HG02798 (cell line): ENCODE data around the gene DEFB124.
"Not testable (repeated sequence)": the region's sequence is repeated elsewhere in the genome, so short reads cannot be mapped to it uniquely, and the experiment has no call there.

Experiments
- ATAC-seq: cut with Tn5 transposase; IDR thresholded peaks from one replicate; pipeline ENCODE4 v1.9.1; 2021; ENCODE audit warnings: mild to moderate bottlenecking; ENCODE audit not compliant: unreplicated experiment, poor library complexity

DEFB124 gene, protein sequence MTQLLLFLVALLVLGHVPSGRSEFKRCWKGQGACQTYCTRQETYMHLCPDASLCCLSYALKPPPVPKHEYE

DNA sequence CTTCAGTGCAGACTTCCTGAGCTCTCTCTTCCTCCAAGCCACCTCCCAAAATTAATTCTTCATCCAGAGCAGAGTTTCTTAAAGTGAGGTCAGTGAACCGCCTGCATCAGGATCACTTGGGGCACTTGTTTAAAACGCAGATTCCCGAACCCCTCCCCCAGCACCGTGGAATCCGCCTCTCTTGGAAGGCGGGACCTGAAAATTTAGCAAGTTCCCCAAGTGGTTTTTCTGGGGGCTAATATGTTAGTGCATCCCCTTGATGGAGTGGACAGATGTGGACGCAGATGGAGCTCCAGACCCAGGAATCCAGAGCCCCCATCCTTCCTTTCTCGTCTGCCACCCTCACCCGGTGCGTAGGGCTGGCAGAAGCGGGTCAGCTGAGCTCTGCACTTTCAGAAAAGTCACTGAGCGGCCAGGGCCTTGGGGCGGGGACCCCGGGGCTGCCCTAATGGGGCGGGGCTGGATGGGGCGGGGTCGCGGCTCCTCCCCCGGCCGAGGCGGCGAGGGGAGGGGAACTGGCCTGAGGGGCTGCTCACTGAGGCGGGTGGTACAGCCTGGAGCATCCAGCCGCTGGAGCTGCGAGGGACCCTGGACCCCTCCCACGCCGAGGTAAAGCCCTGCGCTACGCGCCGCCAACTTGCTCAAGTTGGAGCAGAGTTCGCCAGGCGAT is at the start of gene DEFB124, which contains the start of gene REM1:
Gene DEFB124 (minus strand): TSS at position 370 of the 670 bp plus-strand sequence. CDS start 2,114 bp downstream, outside the sequence.
Gene REM1 (plus strand): TSS at position 531 of the 670 bp plus-strand sequence. CDS start 1,158 bp downstream, outside the sequence.
- no peak for ATAC-seq

DNA sequence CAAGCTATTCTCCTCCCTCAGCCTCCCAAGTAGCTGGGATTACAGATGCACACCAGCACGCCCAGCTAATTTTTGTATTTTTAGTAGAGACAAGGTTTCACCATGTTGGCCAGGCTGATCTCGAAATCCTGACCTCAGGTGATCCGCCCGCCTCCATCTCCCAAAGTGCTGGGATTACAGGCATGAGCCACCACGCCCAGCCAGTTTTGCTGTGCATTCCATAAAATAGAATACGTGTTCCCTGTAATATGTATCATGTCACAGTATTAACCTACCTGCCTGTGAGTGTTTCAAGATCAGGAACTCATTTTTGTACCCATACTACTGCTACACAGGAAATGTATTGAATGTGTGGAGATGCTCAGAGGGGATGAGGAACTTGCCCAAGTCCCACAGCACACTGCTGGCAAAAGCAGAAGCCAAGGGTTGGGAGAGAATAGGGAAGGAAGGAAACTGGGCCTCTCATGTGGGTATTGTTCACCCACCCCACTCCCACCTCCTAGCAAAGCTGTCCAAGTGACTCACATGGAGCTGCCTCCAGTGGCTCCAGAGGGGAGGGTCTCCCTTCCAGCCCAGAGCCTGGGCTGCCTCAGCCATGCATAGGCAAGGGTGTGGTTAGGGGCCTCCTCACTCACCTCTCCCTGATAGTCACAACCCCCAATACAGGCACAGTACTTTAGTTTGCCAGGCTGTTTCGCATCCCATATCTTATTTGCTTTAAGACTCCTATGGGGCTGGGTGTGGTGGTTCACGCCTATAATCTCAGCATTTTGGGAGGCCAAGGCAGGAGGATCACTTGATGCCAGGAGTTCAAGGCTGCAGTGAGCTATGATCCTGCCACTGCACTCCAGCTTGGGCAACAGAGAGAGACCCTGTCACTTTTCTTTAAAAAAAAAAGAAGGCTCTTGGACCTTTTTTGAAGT is 48.7 kb upstream of the DEFB124 start:
- no peak for ATAC-seq

DNA sequence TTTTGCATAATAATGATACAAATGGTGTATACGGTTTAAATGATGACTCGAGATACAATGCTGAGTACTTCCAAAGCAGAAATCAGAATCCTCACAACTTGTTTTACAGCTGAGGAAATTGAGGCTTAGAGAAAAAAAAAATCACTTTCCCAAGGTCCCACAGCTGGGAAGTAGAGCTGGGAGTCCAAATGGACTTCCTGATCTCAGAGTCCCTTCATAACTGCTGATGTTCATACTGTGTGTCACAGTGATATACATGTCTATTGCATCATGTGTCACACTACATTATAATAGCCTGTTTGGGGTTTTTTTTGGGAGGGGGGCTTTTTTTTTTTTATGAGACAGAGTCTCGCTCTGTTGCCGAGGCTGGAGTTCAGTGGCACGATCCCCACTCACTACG is 47.8 kb upstream of the DEFB124 start:
- no peak for ATAC-seq

DNA sequence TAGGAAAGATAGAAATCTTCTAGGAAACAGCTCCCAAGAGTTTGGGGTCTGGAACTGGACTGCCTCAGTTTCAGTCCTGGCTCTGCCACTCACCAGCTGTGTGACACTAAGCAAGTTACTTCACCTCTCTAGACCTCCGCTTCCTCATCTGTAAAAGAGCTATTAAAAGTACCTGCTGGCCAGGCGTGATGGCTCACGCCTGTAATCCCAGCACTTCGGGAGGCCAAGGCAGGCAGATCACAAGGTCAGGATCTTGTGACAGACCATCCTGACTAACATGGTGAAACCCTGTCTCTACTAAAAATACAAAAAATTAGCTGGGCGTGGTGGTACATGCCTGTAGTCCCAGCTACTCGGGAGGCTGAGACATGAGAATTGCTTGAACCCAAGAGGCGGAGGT is 46.3 kb upstream of the DEFB124 start:
- not testable (repeated sequence) for ATAC-seq

DNA sequence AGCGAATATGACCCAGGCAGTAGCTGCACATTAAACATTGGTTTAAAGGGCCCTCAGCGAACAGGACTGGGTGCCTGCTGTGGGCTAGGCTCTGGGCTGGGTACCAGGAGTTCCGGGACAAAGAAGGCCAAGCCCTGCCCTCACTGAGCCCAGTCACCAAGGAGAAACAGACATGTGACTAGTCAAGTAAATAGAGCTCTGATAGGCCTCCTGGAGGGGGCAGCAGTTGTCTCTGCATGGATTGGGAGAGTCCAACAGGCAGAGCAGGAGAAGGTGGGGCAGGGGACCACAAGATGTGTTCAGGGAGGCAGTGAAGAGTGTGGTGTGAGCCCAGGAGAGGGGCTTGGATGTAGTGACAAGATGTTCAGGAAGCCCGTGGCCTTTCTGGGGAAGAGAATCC is 42.4 kb upstream of the DEFB124 start:
- ATAC-seq: no peak

DNA sequence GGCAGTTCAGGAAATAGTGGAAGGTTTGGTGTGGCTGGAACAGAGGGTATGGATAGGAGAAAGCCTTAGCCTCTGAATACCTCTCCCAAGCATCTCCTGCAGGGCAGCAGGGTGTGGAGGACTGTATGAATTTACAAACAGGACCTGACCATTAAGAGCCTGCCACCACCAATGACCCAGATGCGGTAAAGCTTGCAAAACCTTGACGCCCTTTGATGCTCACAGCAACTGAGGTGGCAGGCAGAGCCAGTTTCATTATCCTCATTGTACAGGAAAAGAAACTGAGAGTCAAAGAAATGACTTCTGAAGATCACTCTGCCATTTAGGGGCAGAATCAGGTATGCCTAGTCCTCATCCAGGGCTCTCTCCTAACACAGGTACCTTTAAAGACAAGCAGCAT is 41.7 kb upstream of the DEFB124 start:
- no peak for ATAC-seq

DNA sequence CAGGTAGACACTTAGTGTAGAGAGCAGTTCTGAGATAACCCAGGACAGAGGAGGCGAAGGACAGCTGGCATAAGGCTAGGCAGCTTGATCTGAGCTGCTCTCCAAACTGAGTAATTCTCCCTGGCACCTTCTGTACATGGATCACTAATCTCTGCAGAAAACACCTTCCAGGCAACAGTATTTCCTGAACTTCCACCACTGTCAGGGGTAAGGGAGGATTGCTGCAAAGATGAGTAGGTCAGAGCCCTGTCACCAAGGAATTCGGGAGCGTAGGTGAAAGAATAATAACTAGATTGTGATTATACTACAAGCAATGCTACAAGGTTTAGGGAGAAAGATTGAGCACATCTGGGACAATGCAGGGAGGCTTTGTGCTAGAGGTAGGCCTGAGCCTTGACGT is 41.2 kb upstream of the DEFB124 start:
- no peak for ATAC-seq

DNA sequence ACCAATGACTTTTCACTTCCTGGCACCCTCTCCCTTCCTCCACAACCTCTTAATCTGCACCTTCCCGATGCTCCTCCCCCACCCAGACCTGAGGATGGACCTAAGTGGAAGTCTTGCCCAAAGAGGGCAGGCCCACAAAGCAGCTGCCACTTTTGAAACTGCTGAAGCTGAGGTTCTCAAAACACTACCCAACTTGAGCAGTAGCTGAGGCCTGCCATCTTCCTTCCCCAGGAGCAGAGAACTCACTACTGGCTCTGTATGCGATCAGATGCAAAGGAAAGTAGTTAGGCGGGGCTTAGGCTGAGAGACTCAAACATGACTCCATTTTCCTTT is 40.8 kb upstream of the DEFB124 start:
- ATAC-seq: no peak

DNA sequence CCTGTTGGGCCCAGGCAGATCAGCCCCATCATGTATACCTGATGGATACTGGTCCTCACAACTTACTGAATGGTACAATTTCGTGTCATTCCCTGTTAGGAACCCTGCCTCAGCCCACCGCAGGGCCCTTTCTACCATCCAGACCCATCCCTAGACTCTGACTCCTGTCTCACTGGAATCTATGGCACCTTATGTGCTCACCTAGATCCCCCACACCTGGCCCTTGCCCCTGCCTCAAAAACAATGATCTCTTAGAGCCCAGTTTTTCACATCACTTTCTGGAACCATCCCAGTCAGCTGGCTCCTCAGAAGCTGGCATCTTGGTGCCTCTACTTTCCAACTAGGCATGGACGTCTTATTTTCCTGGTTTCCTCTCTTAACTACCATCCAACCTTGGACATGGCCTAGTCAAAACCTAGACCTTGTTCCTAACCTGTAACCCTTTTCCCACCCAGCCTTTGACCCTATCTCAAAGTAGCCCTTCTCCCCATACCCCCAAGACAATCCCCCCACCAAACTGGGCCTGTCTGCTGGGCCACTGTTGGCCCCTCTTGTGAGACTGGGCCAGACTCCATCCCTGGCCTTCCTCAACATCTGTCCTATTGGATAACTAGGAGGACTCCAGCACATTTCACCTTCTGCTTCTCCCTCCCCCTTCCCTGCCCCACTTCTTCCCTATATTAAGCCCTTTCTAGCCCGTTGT is 40.3 kb upstream of the DEFB124 start:
- no peak for ATAC-seq

DNA sequence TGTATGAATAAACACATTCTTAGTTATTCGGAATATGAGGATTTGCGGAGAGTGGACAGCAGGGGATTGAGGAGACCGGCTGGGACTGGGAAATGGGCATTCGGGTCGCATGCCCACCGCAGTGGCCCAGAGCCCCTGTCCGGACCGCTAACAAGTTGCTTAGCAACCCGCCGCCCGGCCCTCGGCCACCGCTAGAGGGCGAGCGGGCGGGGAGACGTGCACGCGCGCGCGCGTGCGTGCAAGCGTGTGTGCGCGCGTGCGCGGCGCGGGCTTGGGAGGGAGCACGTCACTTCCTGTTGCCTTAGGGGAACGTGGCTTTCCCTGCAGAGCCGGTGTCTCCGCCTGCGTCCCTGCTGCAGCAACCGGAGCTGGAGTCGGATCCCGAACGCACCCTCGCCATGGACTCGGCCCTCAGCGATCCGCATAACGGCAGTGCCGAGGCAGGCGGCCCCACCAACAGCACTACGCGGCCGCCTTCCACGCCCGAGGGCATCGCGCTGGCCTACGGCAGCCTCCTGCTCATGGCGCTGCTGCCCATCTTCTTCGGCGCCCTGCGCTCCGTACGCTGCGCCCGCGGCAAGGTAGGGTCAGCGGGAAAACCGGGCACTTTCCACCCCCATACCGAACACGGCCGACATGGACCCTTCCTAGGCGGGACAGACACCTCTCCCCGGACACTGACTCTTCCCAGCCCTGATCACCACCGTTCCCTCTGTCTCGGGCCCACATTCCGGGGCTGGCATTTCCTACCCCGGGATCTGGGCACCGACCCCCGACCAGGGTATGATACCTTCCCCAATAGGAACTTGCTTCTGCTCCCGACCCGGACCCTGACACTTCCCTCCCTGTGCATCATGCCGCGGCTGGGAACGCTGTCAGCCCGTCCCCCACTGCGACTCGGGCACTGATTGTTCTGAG is 39.5 kb upstream of the DEFB124 start, which contains the start of gene HM13:
Gene HM13 (plus strand): TSS at position 289 of the 918 bp plus-strand sequence. CDS start 110 bp downstream, at position 399.
- peak; percentile 93 for ATAC-seq

DNA sequence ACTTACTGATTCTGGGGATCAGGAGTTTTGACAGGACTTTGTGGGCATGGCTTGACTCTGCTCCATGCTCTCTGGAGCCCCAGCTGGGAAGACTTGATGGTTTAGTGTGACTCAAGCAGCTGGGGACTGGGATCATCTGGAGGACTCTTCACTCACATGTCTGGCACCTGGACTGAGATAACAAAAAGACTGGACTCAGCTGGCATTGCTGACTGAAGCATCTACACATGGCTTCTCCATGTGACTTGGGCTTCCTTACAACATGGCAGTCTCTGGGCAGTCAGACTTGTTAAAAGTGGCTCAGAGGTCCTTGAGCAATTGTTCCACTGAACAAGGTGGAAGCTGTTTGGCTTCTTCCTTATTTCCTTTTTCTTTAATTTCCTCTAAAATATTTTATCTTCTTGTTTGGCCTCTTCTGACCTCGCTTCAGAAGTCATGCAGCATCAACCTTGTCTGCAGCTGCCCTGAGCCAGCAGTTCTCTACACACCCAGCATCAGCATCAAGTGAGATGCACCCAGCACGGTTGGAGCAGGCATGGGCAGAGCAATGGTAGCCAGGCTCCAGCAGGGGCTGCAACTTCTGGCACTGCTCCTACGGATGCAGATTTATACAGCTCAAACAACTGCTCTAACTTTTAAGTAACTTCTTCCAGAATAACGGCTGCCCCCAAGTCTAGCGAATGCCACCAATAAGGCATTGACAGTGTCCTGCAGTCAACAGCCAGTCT is 33.8 kb upstream of the DEFB124 start:
- ATAC-seq: no peak

DNA sequence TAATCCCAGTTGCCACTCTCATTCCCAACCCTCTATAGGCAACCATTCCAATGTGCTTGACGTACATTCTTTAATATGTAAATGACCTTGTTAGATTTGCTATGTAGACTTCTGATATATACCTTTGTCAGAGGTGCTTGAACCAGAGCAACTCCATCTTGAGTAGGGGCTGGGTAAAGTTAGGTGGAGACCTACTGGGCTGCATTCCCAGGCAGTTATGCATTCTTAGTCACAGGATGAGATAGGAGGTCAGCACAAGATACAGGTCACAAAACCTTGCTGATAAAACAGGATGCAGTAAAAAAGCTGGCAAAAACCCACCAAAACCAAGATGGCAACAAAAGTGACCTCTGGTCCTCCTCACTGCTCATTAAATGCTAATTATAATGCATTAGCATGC is 31.0 kb upstream of the DEFB124 start:
- ATAC-seq: no peak

DNA sequence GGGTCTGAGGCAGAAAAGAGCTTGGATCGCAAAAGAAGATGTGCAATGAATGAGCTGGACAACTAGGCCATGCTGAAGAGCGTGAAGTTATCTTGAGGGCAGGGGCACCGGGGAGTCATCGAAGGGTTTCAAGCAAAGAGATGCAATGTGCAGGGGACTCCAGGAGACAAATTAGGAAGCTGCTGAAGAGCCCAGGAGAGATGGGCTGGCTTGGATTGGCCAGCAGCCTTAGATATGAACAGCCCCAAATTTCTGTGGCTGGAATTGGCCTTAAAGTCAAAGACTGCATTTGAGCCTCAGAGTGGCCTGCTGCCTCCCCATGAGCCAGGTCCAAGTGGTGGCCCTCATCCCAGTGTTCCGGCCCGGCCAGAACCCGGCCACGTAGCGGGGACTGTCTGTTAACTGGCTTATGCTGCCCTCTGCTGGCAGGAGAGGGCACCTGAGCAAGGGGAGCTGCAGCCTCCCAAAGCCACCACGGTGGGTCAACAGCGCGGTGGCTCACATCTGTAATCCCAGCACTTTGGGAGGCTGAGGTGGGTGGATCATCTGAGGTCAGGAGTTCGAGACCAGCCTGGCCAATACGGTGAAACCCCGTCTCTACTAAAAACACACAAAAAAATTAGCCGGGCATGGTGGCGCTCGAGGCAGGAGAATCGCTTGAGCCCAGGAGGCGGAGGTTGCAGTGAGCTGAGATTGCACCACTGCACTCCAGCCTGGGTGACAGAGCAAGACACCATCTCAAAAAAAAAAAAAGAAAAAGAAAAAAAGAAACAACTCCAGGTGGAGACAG is 28.2 kb upstream of the DEFB124 start:
- peak; percentile 89 for ATAC-seq

DNA sequence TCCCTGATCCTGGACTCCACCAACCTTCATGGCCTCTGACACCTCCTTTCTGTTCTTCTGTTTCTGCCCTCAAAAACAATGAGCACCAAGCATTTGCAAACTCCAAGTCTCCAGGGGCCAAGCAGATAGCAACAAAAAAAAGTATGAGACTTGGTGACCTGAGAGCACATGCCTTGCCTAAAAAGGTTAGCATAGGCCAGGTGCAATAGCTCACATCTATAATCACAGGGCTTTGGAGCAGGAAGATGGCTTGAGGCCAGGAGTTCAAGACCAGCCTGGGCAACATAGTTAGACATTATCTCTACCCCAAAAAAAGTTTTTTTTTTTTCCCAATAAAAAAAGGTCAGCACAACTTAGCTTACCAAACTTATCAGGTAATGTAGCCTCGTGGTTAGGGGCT is 25.6 kb upstream of the DEFB124 start:
- ATAC-seq: no peak

DNA sequence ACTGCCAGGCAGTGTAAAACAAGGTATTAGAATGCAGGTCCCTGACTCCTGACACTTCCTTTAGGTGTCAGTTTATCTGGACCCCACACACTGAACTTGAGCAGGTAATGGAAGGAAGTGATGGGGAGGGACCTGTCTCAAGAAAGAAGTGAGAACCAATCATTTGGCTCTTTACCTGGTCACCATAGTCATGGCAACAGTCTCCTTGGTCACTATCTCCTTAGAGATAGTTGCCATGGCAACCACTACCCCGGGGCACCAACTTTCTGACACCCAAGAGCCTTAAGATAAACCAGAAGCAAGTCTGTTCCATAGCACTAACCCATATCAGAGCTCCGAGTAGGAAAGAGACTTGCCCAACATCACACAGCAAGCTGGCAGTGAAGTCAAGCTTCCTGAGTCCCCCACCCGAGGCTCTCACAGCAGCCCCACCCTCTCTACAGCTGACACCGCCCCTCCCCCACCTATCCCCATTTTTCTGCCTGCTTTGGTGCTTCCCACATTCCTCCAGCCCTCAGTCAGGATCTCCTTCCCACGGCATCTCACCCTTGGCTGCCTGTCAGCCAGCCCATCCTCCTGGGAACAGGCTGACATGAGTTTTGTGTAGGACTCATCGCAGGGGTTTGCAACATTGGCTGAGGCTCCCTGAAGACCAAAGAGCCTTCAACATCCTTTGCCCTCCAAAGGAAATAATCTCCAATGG is 23.1 kb upstream of the DEFB124 start:
- no peak for ATAC-seq

DNA sequence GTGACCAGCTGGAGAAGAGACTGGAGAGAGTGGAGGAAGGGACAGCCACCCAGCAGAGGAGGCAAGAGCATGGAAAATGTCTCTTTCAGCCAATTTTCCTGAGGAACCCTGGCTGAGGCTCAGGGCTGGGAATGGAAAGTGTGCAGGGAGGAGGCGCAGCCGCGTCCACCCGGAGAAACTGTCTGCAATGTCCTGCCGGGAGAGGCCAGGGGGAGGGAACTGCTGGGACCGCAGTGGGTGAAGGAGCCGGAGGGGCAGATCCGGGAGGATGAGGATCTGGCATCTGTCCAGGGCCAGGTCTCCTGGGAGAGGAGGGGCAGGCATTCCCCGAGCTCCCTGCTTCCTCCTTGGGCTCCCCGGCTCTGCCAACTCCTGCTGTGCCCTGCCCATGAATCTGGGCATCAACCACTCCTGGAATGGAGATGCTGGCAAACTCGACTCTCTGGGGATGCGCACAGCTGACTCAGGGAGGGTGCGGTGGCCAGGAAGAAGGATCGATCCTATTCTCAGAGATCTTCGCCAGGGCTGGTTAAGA is 21.9 kb upstream of the DEFB124 start:
- ATAC-seq: no peak

DNA sequence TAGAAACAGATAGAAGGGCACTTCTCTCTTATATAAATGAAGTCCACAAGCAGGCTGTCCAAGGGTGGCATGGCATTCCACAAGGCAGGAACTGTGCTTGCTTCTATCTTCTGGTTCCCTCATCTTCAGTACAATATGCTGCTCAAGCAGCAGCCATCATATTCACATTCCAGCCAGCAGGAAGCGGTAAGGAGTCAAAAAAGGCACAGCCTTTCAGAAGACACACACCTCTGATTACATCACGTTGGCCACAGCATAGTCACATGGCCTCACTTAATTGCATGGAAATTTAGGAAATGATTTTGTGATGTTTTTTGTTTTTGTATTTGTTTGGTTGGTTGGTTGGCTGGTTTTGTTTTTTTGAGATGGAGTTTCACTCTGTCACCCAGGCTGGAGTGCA is 19.2 kb upstream of the DEFB124 start:
- no peak for ATAC-seq
